Measurements from ENCODE around the gene PID1. TPM values are rescaled to one million over a fixed set of nuclear protein-coding genes. Genes with fewer than 3 reads are reported as not detected.

PID1 gene
- total RNA-seq, 1 donor from 2014 or later = 1.4 TPM

DNA sequence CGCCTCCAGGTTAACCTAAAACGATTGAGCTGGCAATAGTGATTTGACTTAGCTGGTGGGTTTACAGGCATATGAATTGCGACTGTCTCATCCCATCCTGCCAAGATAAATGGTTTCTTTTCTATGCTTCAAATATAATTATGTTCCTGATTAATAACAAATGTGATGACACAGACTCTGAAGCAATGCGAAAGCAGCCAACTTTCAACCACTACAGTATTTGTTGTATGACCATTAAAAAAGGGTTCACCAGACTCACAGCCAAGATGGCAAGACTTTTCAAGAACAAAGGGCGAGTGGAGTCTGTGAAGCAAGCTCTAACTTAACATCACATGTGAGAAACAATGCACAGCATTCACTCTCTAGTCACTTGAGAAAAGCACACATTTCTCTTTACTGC, 186.6 kb downstream of the PID1 start:
- H3K9ac ChIP-seq = no peak overlapping the region
- no peak overlapping the region for H2AFZ ChIP-seq (replicated peaks)
- H3K9me3 ChIP-seq (ENCODE audit: low read depth) = no peaks in the 10 kb centered on the region
- Mint-ChIP-seq H3K9me3 (no peaks in the 10 kb centered on the region), H3K4me1 (peaks cover 8% of the 10 kb centered on the region), H3K36me3 (no peaks in the 10 kb centered on the region), H3K27ac (no peak overlapping the region), H3K27me3 (ENCODE audit: insufficient read depth, low read depth) (no peaks in the 10 kb centered on the region), H3K4me3 (no peak overlapping the region)
- TF ChIP-seq, protein P1, sequence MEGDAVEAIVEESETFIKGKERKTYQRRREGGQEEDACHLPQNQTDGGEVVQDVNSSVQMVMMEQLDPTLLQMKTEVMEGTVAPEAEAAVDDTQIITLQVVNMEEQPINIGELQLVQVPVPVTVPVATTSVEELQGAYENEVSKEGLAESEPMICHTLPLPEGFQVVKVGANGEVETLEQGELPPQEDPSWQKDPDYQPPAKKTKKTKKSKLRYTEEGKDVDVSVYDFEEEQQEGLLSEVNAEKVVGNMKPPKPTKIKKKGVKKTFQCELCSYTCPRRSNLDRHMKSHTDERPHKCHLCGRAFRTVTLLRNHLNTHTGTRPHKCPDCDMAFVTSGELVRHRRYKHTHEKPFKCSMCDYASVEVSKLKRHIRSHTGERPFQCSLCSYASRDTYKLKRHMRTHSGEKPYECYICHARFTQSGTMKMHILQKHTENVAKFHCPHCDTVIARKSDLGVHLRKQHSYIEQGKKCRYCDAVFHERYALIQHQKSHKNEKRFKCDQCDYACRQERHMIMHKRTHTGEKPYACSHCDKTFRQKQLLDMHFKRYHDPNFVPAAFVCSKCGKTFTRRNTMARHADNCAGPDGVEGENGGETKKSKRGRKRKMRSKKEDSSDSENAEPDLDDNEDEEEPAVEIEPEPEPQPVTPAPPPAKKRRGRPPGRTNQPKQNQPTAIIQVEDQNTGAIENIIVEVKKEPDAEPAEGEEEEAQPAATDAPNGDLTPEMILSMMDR (IDR thresholded peaks at IDR 0.05) = no peak
- no peak for TF ChIP-seq EZH2phosphoT487 (IDR thresholded peaks at IDR 0.05)
- TF ChIP-seq EZH2 (IDR thresholded peaks at IDR 0.05) = no peak
- H3K27ac ChIP-seq = no peak overlapping the region
- H4K20me1 ChIP-seq (ENCODE audit: low read depth) = no peaks in the 10 kb centered on the region
- H3K27me3 ChIP-seq = no peaks in the 10 kb centered on the region
- no peak overlapping the region for H3K4me2 ChIP-seq
- H3K79me2 ChIP-seq (ENCODE audit: low read depth) = no peaks in the 10 kb centered on the region
- no peak overlapping the region for H3K4me3 ChIP-seq
- no peak for DNase-seq (ENCODE audit: low spot score)
- no peaks in the 10 kb centered on the region for H3K4me1 ChIP-seq
- H3F3A ChIP-seq (ENCODE audit: low read depth) = no peaks in the 10 kb centered on the region
- H3K36me3 ChIP-seq = no peaks in the 10 kb centered on the region

DNA sequence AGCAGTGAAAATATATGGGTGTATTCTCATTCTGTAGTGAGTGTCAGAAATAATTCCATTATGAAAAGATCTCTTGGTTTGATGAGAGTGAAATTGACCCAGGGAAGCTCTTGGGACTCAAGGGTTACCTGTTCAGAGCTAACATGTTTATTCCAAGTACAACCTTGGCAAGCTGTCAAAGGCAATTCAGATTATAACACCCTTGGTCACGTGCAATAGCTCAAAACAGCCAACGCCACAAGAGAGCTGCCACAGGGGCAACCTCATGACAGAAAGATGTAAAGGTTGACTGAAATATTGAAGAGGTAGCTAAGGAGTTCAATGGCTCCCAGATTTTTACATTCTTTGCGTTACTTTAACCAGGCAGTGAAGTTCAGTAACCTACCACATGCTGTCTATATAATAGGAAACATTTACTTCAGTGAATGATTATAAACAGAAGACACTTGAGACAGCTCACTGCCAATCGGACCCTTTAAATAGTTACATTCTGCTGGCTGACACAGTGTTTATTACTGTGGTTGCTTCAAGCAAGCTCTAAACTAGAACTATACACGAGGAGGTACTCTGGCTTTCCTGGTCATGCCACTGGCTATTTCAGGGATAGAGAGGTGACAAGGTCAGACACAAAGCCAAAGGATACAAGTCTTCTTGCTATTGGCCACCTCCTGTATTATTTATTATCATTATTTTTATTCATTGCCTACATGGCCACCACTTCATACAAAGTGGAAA, 187.3 kb downstream of the PID1 start:
- Histone ChIP-seq H4K20me1 (ENCODE audit: low read depth) (no peaks in the 10 kb centered on the region), H3K36me3 (no peaks in the 10 kb centered on the region), H3K4me1 (no peaks in the 10 kb centered on the region), H2AFZ (replicated peaks) (no peak overlapping the region), H3K9me3 (ENCODE audit: low read depth) (no peaks in the 10 kb centered on the region), H3K4me2 (no peak overlapping the region), H3K27me3 (no peaks in the 10 kb centered on the region), H3K79me2 (ENCODE audit: low read depth) (no peaks in the 10 kb centered on the region), H3K9ac (no peak overlapping the region), H3K27ac (no peak overlapping the region), H3K4me3 (no peak overlapping the region), H3F3A (ENCODE audit: low read depth) (no peaks in the 10 kb centered on the region)
- no peak for TF ChIP-seq EZH2phosphoT487 (IDR thresholded peaks at IDR 0.05)
- TF ChIP-seq, protein P1 (IDR thresholded peaks at IDR 0.05) = no peak
- TF ChIP-seq EZH2 (IDR thresholded peaks at IDR 0.05) = no peak
- H3K27ac Mint-ChIP-seq = no peak overlapping the region
- no peaks in the 10 kb centered on the region for H3K36me3 Mint-ChIP-seq
- no peaks in the 10 kb centered on the region for H3K9me3 Mint-ChIP-seq
- peaks cover 2% of the 10 kb centered on the region for H3K4me1 Mint-ChIP-seq
- DNase-seq (ENCODE audit: low spot score) = no peak
- no peaks in the 10 kb centered on the region for H3K27me3 Mint-ChIP-seq (ENCODE audit: insufficient read depth, low read depth)
- H3K4me3 Mint-ChIP-seq = no peak overlapping the region

DNA sequence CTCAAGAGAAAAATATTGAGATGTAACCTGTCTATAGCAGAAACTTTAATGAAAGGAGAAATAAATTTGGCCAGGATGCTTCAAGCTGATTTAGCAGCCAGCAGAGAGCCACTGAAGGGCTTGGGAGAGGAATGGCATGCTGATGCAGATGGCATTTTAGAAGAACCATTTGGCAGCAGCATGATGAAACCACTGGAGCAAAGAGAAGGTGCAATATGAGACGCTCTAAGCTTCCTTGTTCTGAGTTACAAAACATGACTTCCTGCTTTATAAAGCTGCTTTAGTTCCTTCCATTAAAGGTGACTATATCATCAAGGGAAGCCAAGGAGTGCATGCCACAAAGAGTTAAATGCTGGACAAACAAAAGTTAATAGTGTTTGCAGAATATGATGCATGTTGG, 189.7 kb downstream of the PID1 start:
- H2AFZ ChIP-seq (replicated peaks) = no peak overlapping the region
- H3K36me3 Mint-ChIP-seq = no peaks in the 10 kb centered on the region
- H3K36me3 ChIP-seq = no peaks in the 10 kb centered on the region
- H3K4me1 ChIP-seq = no peaks in the 10 kb centered on the region
- no peak overlapping the region for H3K4me3 ChIP-seq
- H3K79me2 ChIP-seq (ENCODE audit: low read depth) = no peaks in the 10 kb centered on the region
- H3F3A ChIP-seq (ENCODE audit: low read depth) = no peaks in the 10 kb centered on the region
- no peak overlapping the region for H3K9ac ChIP-seq
- no peak overlapping the region for H3K27ac ChIP-seq
- H3K4me3 Mint-ChIP-seq = no peak overlapping the region
- no peaks in the 10 kb centered on the region for H3K9me3 ChIP-seq (ENCODE audit: low read depth)
- no peaks in the 10 kb centered on the region for H4K20me1 ChIP-seq (ENCODE audit: low read depth)
- H3K27ac Mint-ChIP-seq = no peak overlapping the region
- no peaks in the 10 kb centered on the region for H3K27me3 Mint-ChIP-seq (ENCODE audit: insufficient read depth, low read depth)
- H3K4me1 Mint-ChIP-seq = no peaks in the 10 kb centered on the region
- DNase-seq (ENCODE audit: low spot score) = no peak
- TF ChIP-seq EZH2phosphoT487 (IDR thresholded peaks at IDR 0.05) = no peak
- TF ChIP-seq, protein P1 (IDR thresholded peaks at IDR 0.05) = no peak
- no peak for TF ChIP-seq EZH2 (IDR thresholded peaks at IDR 0.05)
- no peak overlapping the region for H3K4me2 ChIP-seq
- H3K27me3 ChIP-seq = no peaks in the 10 kb centered on the region
- H3K9me3 Mint-ChIP-seq = no peaks in the 10 kb centered on the region

Data from neural progenitor cell (in vitro differentiated cells).